Measurements from ENCODE around the gene RELN. TPM values are rescaled to one million over a fixed set of nuclear protein-coding genes. Genes with fewer than 3 reads are reported as not detected.

RELN gene
- total and polyA plus RNA-seq, 9 of the 15 experiments (the other 6 are each of a cell fraction or from before 2014, with no cell fraction given) = 12.9 to 43.2 (median 18.1) TPM

GRCh38 chr7:103924184-103924583 lies 65.3 kb downstream of the RELN start:
- in situ Hi-C loops (cut with MboI) = no loop called here
- no peak for FAIRE-seq
- Histone ChIP-seq H4K20me1 (replicated peaks; ENCODE audit: control insufficient read depth, insufficient read depth, low read length) (no peaks in the 10 kb centered on the region), H3K4me1 (replicated peaks in 1 of 2; ENCODE audit: control insufficient read depth in 2 of 2, insufficient read depth in 2 of 2, low read length in 2 of 2) (peaks cover 10 to 19% of the 10 kb centered on the region in 2 experiments; a peak in 4 of 5 replicates), H3K9ac (ENCODE audit: insufficient read depth in 1 of 2, low read depth in 2 of 2, low read length in 2 of 2) (no peak overlapping the region), H3K27me3 (ENCODE audit: control insufficient read depth in 2 of 2, insufficient read depth in 2 of 2, low read length in 2 of 2) (no peaks in the 10 kb centered on the region), H3K36me3 (ENCODE audit: control insufficient read depth, insufficient read depth, low read length) (no peaks in the 10 kb centered on the region), H3K4me3 (no peak overlapping the region), H3K9me3 (replicated peaks; ENCODE audit: control insufficient read depth, insufficient read depth, low read depth, low read length) (no peaks in the 10 kb centered on the region), H3K4me2 (ENCODE audit: insufficient read depth, low read length) (no peak overlapping the region), H3K79me2 (ENCODE audit: control insufficient read depth, insufficient read depth, low read length) (peaks cover 3% of the 10 kb centered on the region; the same call in 1 of the 3 replicates), H3K27ac (ENCODE audit: extremely low read depth, low read depth, low read length) (no peak overlapping the region), H2AFZ (ENCODE audit: low read depth, low read length) (no peak overlapping the region), H3K9me1 (ENCODE audit: control insufficient read depth, insufficient read depth, low read length) (no peaks in the 10 kb centered on the region)
- BruUV-seq (replicated peaks) = no TSS peak
- TF ChIP-seq NCOA1 (IDR thresholded peaks at IDR 0.05; ENCODE audit: low read depth) = no peak
- no peak for TF ChIP-seq ZKSCAN3 (CRISPR knock-in tag; IDR thresholded peaks at IDR 0.05)
- no peak for TF ChIP-seq ZNF696 (CRISPR knock-in tag; conservative IDR thresholded peaks at IDR 0.05)
- no peak for TF ChIP-seq ZNF589 (CRISPR knock-in tag; IDR thresholded peaks at IDR 0.05; ENCODE audit: low read depth)
- no peak for TF ChIP-seq HMG20A (CRISPR knock-in tag; conservative IDR thresholded peaks at IDR 0.05)
- TF ChIP-seq RBM14 (IDR thresholded peaks at IDR 0.05; ENCODE audit: borderline replicate concordance, insufficient read depth, low read depth, low read length) = no peak
- no peak for TF ChIP-seq MCM7 (IDR thresholded peaks at IDR 0.05)
- no peak for TF ChIP-seq U2AF2 (optimal IDR thresholded peaks at IDR 0.05; ENCODE audit: low read depth, low read length)
- no peak for TF ChIP-seq NCOA4 (IDR thresholded peaks at IDR 0.05; ENCODE audit: partially characterized antibody)
- TF ChIP-seq TCF7L2 (IDR thresholded peaks at IDR 0.05; ENCODE audit: low read depth, low read length) = no peak
- TF ChIP-seq ZFX (CRISPR knock-in tag; IDR thresholded peaks at IDR 0.05) = no peak
- no peak for TF ChIP-seq MAFG (tag; conservative IDR thresholded peaks at IDR 0.05)
- CTCF ChIA-PET (ENCODE audit: low intra/inter-chr PET ratio) = no interaction called here
- DNase-seq (ENCODE audit: extremely low read depth in 1 of 4, low spot score in 3 of 4) = no peak
- 62% methylated on average over 4 of the region's 4 CpGs for WGBS (ENCODE audit: insufficient coverage, low coverage, missing lambda C conversion rate)
- intact Hi-C loops (cut with micrococcal nuclease) = no loop called here
- no peak for ATAC-seq
- POLR2A ChIA-PET = no interaction called here
